Breast epithelium (tissue), 4 donors: Measurements from ENCODE around the gene PNPLA7. TPM values are rescaled to one million over a fixed set of nuclear protein-coding genes. Genes with fewer than 3 reads are reported as not detected.
"Not testable (repeated sequence)": the region's sequence is repeated elsewhere in the genome, so short reads cannot be mapped to it uniquely, and the experiment has no call there.

ENCODE experiments used
- DNase-seq, 2 donors: peaks; one replicate each; pipeline ENCODE4 v3.0.0-alpha.2; 2019; ENCODE audit warnings: low spot score in 2 of 2
- H3K27ac ChIP-seq, 2 donors: fragments of 200-600 bp; sonication (generic) in 1 of 2; one replicate each; pipeline ENCODE4 v1.5.1; 2016 to 2019; ENCODE audit warnings: mild to moderate bottlenecking in 1 of 2
- H3K27me3 ChIP-seq, 2 donors: fragments of 200-600 bp; sonication (generic) in 1 of 2; one replicate each; pipeline versions ENCODE4 v1.5.1 to v1.6.0; 2017 to 2019; ENCODE audit warnings: control low read depth in 1 of 2, mild to moderate bottlenecking in 1 of 2
- H3K36me3 ChIP-seq: fragments of 200-600 bp; one replicate; pipeline ENCODE4 v1.5.1; 2019
- H3K4me1 ChIP-seq, 2 donors: fragments of 200-600 bp; sonication (generic); one replicate each; pipeline ENCODE4 v1.5.1; 2016 to 2019; ENCODE audit warnings: control low read depth in 1 of 2
- H3K4me3 ChIP-seq, 3 donors: fragments of 200-600 bp; sonication (generic); 1 replicate in 2 of 3; 2 replicates in 1 of 3; pipeline ENCODE4 v1.5.1; 2016 to 2019; ENCODE audit warnings: mild to moderate bottlenecking in 3 of 3, moderate library complexity in 2 of 3
- H3K9me3 ChIP-seq, 2 donors: fragments of 200-600 bp; sonication (generic) in 1 of 2; one replicate each; pipeline ENCODE4 v1.5.1; 2016 to 2019; ENCODE audit warnings: control low read depth in 1 of 2
- POLR2A ChIP-seq: fragments of 450-650 bp; IDR thresholded peaks from one replicate; pipeline ENCODE4 v1.6.1; 2016; ENCODE audit warnings: antibody characterized with exemption, mild to moderate bottlenecking, moderate library complexity
- POLR2AphosphoS5 ChIP-seq, 3 donors: sonication (generic); formaldehyde crosslinking; IDR thresholded peaks; one replicate each; pipeline ENCODE4 v1.6.1; 2017; ENCODE audit warnings: antibody characterized with exemption in 3 of 3
- intact Hi-C: fragments of 100-400 bp; cut with DNase I; formaldehyde crosslinking; loops from one replicate; pipeline ENCODE4 v1.15.1; 2023; ENCODE audit warnings: low total_unique reads
- total RNA-seq, 3 donors: library from RNA; depleted of rRNA; stranded (reverse); fragments of >200 nt; gene quantifications; one replicate each; pipeline ENCODE4 v1.1.0, GENCODE V29; 2016
- TF ChIP-seq, protein P1 (sequence below), 3 donors: fragments of 450-650 bp; IDR thresholded peaks; one replicate each; pipeline ENCODE4 v1.5.1; 2016 to 2017; ENCODE audit warnings: antibody characterized with exemption in 3 of 3, mild to moderate bottlenecking in 3 of 3, moderate library complexity in 3 of 3

The PNPLA7 gene
- total RNA-seq, 3 donors from 2014 or later = 17.3 to 18.7 (median 17.7) TPM

DNA sequence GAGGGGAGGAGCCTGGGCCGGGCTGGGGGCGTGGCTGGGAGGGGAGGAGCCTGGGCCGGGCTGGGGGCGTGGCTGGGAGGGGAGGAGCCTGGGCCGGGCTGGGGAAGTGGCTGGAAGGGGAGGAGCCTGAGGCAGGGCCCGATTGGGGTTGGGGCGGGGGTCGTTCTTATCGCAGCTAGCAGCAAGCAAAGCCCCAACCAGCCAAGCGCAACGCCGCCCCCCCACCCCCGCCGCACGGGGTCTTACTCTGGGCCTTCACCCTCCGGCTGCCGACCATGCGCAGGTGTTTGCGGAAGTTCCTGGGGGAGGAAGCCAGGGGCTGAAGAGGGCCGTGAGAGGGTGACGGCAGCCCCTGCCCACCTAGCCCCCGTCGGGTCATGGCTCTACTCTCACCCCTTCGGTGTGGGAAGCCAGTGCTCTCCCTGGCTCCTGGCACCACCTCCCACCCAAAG, 96.0 kb downstream of the PNPLA7 start:
- H3K4me3 ChIP-seq = peak overlapping the region; percentile 43 to 58 (median 54)
- H3K27me3 ChIP-seq = no peaks in the 10 kb centered on the region
- H3K4me1 ChIP-seq = no peaks in the 10 kb centered on the region
- peak in 1 of 2 donors; percentile 56 for DNase-seq
- TF ChIP-seq POLR2AphosphoS5 (IDR thresholded peaks at IDR 0.05) = no peak
- TF ChIP-seq POLR2A = no peak
- TF ChIP-seq, protein P1, sequence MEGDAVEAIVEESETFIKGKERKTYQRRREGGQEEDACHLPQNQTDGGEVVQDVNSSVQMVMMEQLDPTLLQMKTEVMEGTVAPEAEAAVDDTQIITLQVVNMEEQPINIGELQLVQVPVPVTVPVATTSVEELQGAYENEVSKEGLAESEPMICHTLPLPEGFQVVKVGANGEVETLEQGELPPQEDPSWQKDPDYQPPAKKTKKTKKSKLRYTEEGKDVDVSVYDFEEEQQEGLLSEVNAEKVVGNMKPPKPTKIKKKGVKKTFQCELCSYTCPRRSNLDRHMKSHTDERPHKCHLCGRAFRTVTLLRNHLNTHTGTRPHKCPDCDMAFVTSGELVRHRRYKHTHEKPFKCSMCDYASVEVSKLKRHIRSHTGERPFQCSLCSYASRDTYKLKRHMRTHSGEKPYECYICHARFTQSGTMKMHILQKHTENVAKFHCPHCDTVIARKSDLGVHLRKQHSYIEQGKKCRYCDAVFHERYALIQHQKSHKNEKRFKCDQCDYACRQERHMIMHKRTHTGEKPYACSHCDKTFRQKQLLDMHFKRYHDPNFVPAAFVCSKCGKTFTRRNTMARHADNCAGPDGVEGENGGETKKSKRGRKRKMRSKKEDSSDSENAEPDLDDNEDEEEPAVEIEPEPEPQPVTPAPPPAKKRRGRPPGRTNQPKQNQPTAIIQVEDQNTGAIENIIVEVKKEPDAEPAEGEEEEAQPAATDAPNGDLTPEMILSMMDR (IDR thresholded peaks at IDR 0.05) = no peak
- no peaks in the 10 kb centered on the region for H3K36me3 ChIP-seq
- no peaks in the 10 kb centered on the region for H3K9me3 ChIP-seq
- intact Hi-C loops = no loop called here
- peak overlapping the region; percentile 77 to 84 for H3K27ac ChIP-seq

DNA sequence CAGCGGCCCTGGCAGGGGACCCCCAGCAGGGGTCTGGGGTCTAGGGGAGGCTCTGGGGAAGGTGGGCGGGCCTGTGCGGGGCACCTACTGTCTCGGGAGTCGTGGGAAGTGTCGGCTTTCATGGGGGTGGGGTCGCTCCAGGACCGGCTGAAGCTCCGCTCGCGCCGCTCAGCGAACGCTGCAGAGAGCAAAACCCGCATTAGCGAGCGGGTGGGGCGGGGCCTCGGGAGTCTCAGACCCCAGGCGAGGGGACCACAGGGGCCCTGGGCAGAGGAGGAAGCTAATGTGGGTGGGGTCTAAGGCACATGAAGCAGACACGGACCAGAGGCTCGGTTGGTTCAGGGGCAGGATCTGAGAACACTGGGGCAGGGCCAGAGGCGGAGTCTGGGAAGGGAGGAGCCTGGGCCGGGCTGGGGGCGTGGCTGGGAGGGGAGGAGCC, 96.5 kb downstream of the PNPLA7 start:
- H3K36me3 ChIP-seq = no peaks in the 10 kb centered on the region

DNA sequence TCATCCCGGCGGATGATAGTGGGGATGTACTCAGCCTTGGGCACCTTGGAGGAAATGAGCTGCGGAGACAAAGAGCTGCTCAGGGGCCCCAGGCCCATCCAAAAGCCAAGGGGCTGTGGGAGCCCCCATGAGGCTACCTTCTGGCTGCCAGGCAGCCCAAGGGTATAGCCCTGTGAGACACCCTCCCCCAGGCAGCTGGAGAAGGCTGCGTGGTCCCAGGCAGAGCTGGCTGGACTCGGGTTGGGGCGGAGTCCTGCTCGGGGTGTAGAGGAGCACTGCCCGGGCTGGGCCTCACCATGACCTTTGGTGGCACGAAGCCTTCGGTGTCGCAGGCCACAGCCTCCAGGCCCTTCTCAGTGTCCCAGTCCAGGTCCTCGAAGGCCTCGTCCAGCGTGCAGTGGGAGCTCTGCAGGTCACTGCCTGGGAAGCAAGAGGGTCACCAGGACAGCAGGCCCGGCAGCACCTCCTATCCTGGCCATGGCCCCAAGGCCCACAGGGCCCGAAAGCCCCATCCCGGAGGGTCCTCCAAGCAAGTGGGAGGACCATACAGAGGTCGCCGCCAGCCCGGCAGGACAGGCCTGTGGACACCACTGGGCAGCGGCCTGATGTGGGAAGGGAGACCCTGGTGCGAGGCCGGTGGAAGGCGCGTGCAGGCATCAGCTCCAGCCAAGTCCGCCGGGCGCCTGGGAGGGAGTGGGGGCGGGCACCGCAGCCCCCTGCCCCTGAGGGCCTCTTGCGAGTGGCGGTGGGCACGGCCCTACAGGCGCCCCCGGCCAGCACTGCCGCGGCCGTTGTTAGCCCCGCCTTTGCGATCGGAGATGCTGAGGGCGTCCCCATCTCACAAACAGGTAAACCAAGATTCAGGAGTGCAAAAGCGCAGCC, 97.2 kb downstream of the PNPLA7 start:
- Histone ChIP-seq H3K9me3 (no peaks in the 10 kb centered on the region), H3K4me3 (peak overlapping the region; percentile 24 to 58 (median 49)), H3K27me3 (no peaks in the 10 kb centered on the region), H3K36me3 (no peaks in the 10 kb centered on the region), H3K4me1 (no peaks in the 10 kb centered on the region), H3K27ac (no peak overlapping the region)
- intact Hi-C loops = no loop called here
- DNase-seq = no peak
- TF ChIP-seq POLR2AphosphoS5 (IDR thresholded peaks at IDR 0.05) (no peak), POLR2A (no peak)
- TF ChIP-seq, protein P1 (IDR thresholded peaks at IDR 0.05) = no peak

More for the DNA sequence above, 96.5 kb downstream of the PNPLA7 start:
- no peak overlapping the region for H3K27ac ChIP-seq
- TF ChIP-seq POLR2AphosphoS5 (IDR thresholded peaks at IDR 0.05) (no peak), POLR2A (no peak)
- TF ChIP-seq, protein P1 (IDR thresholded peaks at IDR 0.05) = no peak
- H3K4me3 ChIP-seq = peak overlapping the region; percentile 24 to 58 (median 49)
- H3K27me3 ChIP-seq = no peaks in the 10 kb centered on the region
- DNase-seq = peak in 1 of 2 donors; percentile 67
- intact Hi-C loops = no loop called here
- no peaks in the 10 kb centered on the region for H3K9me3 ChIP-seq
- H3K4me1 ChIP-seq = no peaks in the 10 kb centered on the region

DNA sequence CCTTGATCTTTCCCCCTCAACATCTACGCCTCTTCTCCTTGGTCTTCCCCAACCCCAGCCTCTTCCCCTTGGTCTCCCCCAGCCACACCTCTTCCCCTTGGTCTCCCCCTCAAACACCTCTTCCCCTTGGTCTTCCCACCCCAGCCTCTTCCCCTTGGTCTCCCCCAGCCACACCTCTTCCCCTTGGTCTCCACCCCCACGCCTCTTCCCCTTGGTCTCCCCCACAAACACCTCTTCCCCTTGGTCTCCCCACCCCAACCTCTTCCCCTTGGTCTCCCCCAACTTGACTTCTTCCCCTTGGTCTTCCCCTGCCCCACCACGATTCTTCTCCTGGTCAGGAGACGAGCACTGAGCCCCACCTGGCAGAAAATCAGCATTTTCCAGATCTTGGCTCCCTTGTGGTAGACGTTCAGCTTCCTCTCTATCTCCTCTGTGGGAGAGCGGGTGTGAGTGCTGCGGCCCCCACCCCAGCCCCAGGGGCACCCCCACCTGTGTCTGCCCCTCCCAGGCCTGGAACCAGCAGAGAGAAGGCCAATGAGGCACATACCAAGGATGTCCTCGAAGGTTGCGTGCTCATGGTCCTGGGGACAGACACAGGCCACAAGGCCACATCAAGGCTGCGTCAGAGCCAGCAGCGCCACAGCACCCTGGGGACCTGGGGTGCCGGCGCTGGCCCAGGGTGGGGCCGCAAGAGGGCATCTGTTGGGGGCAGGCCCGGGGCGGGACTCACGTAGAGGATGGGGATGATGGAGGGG, 98.0 kb downstream of the PNPLA7 start:
- H3K36me3 ChIP-seq = no peaks in the 10 kb centered on the region
- no peaks in the 10 kb centered on the region for H3K4me1 ChIP-seq
- intact Hi-C loops = no loop called here
- no peak for DNase-seq
- TF ChIP-seq POLR2A (no peak), POLR2AphosphoS5 (IDR thresholded peaks at IDR 0.05) (no peak)
- TF ChIP-seq, protein P1 (IDR thresholded peaks at IDR 0.05) = no peak
- H3K27me3 ChIP-seq = no peaks in the 10 kb centered on the region
- H3K9me3 ChIP-seq = no peaks in the 10 kb centered on the region
- H3K4me3 ChIP-seq = no peak overlapping the region
- H3K27ac ChIP-seq = no peak overlapping the region

DNA sequence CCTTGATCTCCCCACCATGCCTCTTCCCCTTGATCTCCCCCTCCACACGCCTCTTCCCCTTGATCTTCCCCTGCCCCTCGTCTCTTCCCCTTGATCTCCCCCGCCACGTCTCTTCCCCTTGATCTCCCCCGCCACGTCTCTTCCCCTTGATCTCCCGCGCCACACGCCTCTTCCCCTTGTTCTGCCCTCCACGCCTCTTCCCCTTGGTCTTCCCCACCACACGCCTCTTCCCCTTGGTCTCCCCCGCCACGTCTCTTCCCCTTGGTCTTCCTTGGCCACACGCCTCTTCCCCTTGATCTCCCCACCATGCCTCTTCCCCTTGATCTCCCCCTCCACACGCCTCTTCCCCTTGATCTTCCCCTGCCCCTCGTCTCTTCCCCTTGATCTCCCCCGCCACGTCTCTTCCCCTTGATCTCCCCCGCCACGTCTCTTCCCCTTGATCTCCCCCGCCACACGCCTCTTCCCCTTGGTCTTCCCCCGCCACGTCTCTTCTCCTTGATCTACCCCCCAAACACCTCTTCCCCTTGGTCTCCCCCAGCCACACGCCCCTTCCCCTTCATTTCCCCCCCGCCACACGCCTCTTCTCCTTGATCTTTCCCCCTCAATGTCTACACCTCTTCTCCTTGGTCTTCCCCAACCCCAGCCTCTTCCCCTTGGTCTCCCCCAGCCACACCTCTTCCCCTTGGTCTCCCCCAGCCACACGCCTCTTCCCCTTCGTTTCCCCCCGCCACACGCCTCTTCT, 98.8 kb downstream of the PNPLA7 start:
- H3K9me3 ChIP-seq, H3K4me1 ChIP-seq, H3K36me3 ChIP-seq, H3K4me3 ChIP-seq, DNase-seq, H3K27ac ChIP-seq, H3K27me3 ChIP-seq, intact Hi-C loops: not testable (repeated sequence)

DNA sequence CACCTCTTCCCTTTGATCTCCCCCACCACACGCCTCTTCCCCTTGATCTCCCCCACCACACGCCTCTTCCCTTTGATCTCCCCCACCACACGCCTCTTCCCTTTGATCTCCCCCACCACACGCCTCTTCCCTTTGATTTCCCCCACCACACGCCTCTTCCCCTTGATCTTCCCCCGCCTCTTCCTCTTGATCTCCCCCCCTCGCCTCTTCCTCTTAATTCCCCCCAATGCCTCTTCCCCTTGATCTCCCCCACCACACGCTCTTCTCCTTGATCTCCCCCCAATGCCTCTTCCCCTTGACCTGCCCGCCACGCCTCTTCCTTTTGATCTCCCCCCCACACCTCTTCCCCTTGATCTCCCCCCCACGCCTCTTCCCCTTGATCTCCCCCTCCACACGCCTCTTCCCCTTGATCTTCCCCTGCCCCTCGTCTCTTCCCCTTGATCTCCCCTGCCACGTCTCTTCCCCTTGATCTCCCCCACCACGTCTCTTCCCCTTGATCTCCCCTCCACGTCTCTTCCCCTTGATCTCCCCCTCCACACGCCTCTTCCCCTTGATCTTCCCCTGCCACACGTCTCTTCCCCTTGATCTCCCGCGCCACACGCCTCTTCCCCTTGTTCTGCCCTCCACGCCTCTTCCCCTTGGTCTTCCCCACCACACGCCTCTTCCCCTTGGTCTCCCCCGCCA, 99.5 kb downstream of the PNPLA7 start:
- H3K9me3 ChIP-seq, H3K4me3 ChIP-seq, DNase-seq, H3K4me1 ChIP-seq, H3K27ac ChIP-seq, H3K36me3 ChIP-seq, H3K27me3 ChIP-seq, intact Hi-C loops: not testable (repeated sequence)
